Body of pancreas (tissue), 4 donors: ENCODE measurements around the gene SDE2.

Experiments used
- CTCF ChIP-seq, 7 experiments: fragments of 450-650 bp in 4 of 7; fragments of 200-600 bp in 3 of 7; sonication (generic) in 3 of 7; IDR thresholded peaks; one replicate each; pipeline ENCODE4 v1.5.1; 2016 to 2019; ENCODE audit warnings: antibody characterized with exemption in 7 of 7
- POLR2A ChIP-seq, 3 donors: fragments of 450-650 bp; IDR thresholded peaks; one replicate each; pipeline ENCODE4 v1.6.1; 2016; ENCODE audit warnings: antibody characterized with exemption in 3 of 3, mild to moderate bottlenecking in 2 of 3

GRCh38 chr1:226004396-226004795 lies 5.3 kb upstream of the SDE2 start:
- no peak for TF ChIP-seq CTCF (IDR thresholded peaks at IDR 0.05)
- no peak for TF ChIP-seq POLR2A (IDR thresholded peaks at IDR 0.05)
